ENCODE data around the gene MAML1. TPM values are rescaled to one million over a fixed set of nuclear protein-coding genes. Genes with fewer than 3 reads are reported as not detected.

MAML1 gene
- total and polyA plus RNA-seq, 2 experiments from 2014 or later = 9.6 to 43.9 TPM

GRCh38 chr5:179792612-179793467, 60.2 kb downstream of the MAML1 start:
- peaks cover 13% of the 10 kb centered on the region; the same call in 2 of the 3 replicates for H3K4me1 Mint-ChIP-seq
- H3F3A ChIP-seq (replicated peaks; ENCODE audit: low read depth) = peaks cover 10% of the 10 kb centered on the region
- no peak for TF ChIP-seq ZNF114 (CRISPR knock-in tag; IDR thresholded peaks at IDR 0.05)
- no peak for TF ChIP-seq EZH2phosphoT487 (IDR thresholded peaks at IDR 0.05; ENCODE audit: unreplicated experiment)
- TF ChIP-seq STAT1 (IDR thresholded peaks at IDR 0.05; ENCODE audit: unreplicated experiment) = no peak
- TF ChIP-seq EZH2 (IDR thresholded peaks at IDR 0.05; ENCODE audit: low read depth, unreplicated experiment) = no peak
- TF ChIP-seq, protein P1, sequence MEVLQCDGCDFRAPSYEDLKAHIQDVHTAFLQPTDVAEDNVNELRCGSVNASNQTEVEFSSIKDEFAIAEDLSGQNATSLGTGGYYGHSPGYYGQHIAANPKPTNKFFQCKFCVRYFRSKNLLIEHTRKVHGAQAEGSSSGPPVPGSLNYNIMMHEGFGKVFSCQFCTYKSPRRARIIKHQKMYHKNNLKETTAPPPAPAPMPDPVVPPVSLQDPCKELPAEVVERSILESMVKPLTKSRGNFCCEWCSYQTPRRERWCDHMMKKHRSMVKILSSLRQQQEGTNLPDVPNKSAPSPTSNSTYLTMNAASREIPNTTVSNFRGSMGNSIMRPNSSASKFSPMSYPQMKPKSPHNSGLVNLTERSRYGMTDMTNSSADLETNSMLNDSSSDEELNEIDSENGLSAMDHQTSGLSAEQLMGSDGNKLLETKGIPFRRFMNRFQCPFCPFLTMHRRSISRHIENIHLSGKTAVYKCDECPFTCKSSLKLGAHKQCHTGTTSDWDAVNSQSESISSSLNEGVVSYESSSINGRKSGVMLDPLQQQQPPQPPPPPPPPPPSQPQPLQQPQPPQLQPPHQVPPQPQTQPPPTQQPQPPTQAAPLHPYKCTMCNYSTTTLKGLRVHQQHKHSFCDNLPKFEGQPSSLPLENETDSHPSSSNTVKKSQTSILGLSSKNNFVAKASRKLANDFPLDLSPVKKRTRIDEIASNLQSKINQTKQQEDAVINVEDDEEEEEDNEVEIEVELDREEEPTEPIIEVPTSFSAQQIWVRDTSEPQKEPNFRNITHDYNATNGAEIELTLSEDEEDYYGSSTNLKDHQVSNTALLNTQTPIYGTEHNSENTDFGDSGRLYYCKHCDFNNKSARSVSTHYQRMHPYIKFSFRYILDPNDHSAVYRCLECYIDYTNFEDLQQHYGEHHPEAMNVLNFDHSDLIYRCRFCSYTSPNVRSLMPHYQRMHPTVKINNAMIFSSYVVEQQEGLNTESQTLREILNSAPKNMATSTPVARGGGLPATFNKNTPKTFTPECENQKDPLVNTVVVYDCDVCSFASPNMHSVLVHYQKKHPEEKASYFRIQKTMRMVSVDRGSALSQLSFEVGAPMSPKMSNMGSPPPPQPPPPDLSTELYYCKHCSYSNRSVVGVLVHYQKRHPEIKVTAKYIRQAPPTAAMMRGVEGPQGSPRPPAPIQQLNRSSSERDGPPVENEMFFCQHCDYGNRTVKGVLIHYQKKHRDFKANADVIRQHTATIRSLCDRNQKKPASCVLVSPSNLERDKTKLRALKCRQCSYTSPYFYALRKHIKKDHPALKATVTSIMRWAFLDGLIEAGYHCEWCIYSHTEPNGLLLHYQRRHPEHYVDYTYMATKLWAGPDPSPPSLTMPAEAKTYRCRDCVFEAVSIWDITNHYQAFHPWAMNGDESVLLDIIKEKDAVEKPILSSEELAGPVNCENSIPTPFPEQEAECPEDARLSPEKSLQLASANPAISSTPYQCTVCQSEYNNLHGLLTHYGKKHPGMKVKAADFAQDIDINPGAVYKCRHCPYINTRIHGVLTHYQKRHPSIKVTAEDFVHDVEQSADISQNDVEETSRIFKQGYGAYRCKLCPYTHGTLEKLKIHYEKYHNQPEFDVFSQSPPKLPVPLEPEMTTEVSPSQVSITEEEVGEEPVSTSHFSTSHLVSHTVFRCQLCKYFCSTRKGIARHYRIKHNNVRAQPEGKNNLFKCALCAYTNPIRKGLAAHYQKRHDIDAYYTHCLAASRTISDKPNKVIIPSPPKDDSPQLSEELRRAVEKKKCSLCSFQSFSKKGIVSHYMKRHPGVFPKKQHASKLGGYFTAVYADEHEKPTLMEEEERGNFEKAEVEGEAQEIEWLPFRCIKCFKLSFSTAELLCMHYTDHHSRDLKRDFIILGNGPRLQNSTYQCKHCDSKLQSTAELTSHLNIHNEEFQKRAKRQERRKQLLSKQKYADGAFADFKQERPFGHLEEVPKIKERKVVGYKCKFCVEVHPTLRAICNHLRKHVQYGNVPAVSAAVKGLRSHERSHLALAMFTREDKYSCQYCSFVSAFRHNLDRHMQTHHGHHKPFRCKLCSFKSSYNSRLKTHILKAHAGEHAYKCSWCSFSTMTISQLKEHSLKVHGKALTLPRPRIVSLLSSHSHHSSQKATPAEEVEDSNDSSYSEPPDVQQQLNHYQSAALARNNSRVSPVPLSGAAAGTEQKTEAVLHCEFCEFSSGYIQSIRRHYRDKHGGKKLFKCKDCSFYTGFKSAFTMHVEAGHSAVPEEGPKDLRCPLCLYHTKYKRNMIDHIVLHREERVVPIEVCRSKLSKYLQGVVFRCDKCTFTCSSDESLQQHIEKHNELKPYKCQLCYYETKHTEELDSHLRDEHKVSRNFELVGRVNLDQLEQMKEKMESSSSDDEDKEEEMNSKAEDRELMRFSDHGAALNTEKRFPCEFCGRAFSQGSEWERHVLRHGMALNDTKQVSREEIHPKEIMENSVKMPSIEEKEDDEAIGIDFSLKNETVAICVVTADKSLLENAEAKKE (CRISPR knock-in tag; IDR thresholded peaks at IDR 0.05) = no peak
- TF ChIP-seq, protein P2, sequence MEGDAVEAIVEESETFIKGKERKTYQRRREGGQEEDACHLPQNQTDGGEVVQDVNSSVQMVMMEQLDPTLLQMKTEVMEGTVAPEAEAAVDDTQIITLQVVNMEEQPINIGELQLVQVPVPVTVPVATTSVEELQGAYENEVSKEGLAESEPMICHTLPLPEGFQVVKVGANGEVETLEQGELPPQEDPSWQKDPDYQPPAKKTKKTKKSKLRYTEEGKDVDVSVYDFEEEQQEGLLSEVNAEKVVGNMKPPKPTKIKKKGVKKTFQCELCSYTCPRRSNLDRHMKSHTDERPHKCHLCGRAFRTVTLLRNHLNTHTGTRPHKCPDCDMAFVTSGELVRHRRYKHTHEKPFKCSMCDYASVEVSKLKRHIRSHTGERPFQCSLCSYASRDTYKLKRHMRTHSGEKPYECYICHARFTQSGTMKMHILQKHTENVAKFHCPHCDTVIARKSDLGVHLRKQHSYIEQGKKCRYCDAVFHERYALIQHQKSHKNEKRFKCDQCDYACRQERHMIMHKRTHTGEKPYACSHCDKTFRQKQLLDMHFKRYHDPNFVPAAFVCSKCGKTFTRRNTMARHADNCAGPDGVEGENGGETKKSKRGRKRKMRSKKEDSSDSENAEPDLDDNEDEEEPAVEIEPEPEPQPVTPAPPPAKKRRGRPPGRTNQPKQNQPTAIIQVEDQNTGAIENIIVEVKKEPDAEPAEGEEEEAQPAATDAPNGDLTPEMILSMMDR (conservative IDR thresholded peaks at IDR 0.05; ENCODE audit: low read depth in 2 of 2) = no peak
- no peak for TF ChIP-seq JUNB (IDR thresholded peaks at IDR 0.05; ENCODE audit: unreplicated experiment)
- TF ChIP-seq CREB1 (CRISPR knock-in tag; IDR thresholded peaks at IDR 0.05; ENCODE audit: low read depth) = no peak
- TF ChIP-seq, protein P3, sequence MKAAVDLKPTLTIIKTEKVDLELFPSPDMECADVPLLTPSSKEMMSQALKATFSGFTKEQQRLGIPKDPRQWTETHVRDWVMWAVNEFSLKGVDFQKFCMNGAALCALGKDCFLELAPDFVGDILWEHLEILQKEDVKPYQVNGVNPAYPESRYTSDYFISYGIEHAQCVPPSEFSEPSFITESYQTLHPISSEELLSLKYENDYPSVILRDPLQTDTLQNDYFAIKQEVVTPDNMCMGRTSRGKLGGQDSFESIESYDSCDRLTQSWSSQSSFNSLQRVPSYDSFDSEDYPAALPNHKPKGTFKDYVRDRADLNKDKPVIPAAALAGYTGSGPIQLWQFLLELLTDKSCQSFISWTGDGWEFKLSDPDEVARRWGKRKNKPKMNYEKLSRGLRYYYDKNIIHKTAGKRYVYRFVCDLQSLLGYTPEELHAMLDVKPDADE (IDR thresholded peaks at IDR 0.05) = no peak
- TF ChIP-seq, protein P4, sequence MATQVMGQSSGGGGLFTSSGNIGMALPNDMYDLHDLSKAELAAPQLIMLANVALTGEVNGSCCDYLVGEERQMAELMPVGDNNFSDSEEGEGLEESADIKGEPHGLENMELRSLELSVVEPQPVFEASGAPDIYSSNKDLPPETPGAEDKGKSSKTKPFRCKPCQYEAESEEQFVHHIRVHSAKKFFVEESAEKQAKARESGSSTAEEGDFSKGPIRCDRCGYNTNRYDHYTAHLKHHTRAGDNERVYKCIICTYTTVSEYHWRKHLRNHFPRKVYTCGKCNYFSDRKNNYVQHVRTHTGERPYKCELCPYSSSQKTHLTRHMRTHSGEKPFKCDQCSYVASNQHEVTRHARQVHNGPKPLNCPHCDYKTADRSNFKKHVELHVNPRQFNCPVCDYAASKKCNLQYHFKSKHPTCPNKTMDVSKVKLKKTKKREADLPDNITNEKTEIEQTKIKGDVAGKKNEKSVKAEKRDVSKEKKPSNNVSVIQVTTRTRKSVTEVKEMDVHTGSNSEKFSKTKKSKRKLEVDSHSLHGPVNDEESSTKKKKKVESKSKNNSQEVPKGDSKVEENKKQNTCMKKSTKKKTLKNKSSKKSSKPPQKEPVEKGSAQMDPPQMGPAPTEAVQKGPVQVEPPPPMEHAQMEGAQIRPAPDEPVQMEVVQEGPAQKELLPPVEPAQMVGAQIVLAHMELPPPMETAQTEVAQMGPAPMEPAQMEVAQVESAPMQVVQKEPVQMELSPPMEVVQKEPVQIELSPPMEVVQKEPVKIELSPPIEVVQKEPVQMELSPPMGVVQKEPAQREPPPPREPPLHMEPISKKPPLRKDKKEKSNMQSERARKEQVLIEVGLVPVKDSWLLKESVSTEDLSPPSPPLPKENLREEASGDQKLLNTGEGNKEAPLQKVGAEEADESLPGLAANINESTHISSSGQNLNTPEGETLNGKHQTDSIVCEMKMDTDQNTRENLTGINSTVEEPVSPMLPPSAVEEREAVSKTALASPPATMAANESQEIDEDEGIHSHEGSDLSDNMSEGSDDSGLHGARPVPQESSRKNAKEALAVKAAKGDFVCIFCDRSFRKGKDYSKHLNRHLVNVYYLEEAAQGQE (IDR thresholded peaks at IDR 0.05; ENCODE audit: unreplicated experiment) = no peak
- TF ChIP-seq POLR2AphosphoS5 (IDR thresholded peaks at IDR 0.05; ENCODE audit: low read depth) = no peak
- TF ChIP-seq ZNF331 (CRISPR knock-in tag; IDR thresholded peaks at IDR 0.05; ENCODE audit: low read depth) = no peak
- no peak for TF ChIP-seq NANOG (IDR thresholded peaks at IDR 0.05; ENCODE audit: borderline replicate concordance)
- H3K4me3 ChIP-seq = no peak overlapping the region
- no peaks in the 10 kb centered on the region for H3K27me3 ChIP-seq (ENCODE audit: insufficient read depth)
- DNase-seq (ENCODE audit: low spot score) = no peak
- H4K20me1 ChIP-seq (replicated peaks; ENCODE audit: insufficient read depth) = no peaks in the 10 kb centered on the region
- H3K4me2 ChIP-seq = no peak overlapping the region
- no peak overlapping the region for H3K27ac Mint-ChIP-seq
- H3K4me3 Mint-ChIP-seq = no peak overlapping the region
- H3K27me3 Mint-ChIP-seq (ENCODE audit: insufficient read depth, low read depth, poor library complexity) = peaks cover 12% of the 10 kb centered on the region
- H3K36me3 ChIP-seq (ENCODE audit: insufficient read depth) = no peaks in the 10 kb centered on the region; the same call in 1 of the 2 replicates
- peaks cover 15% of the 10 kb centered on the region for H3K36me3 Mint-ChIP-seq (ENCODE audit: low read depth)
- ATAC-seq = no peak
- H3K9me2 ChIP-seq (ENCODE audit: insufficient read depth) = no peaks in the 10 kb centered on the region
- H3K27ac ChIP-seq (ENCODE audit: low read depth) = no peak overlapping the region
- H3K79me2 ChIP-seq (replicated peaks; ENCODE audit: insufficient read depth) = no peaks in the 10 kb centered on the region
- no peak overlapping the region for H2AFZ ChIP-seq
- H3K9me3 Mint-ChIP-seq = peaks cover 6% of the 10 kb centered on the region; the same call in 2 of the 3 replicates
- H3K4me1 ChIP-seq (ENCODE audit: insufficient read depth) = peaks cover 11% of the 10 kb centered on the region; the same call in 1 of the 2 replicates

Measured in GM23338 (cell line).